Heart left ventricle (tissue), 16 donors: ENCODE results near the gene CELF5. TPM values are rescaled to one million over a fixed set of nuclear protein-coding genes. Genes with fewer than 3 reads are reported as not detected.

Source experiments
- ATAC-seq, 4 donors: fragments of 200-7000 bp; cut with Tn5 transposase; one replicate each; pipeline ENCODE4 v1.9.1; 2020 to 2022; ENCODE audit warnings: moderate library complexity in 4 of 4, mild to moderate bottlenecking in 3 of 4, moderate number of reproducible peaks in 1 of 4
- DNase-seq, 5 donors: peaks; one replicate each; pipeline ENCODE4 v3.0.0-alpha.2; 2020
- H3K27ac ChIP-seq, 12 donors: fragments of 200-600 bp; sonication (generic) in 4 of 12; one replicate each; pipeline versions ENCODE4 v1.5.0 to v1.8.0; 2016 to 2022; ENCODE audit warnings: mild to moderate bottlenecking in 2 of 12
- H3K27me3 ChIP-seq, 9 donors: fragments of 200-600 bp; sonication (generic) in 2 of 9; one replicate each; pipeline versions ENCODE4 v1.5.1 to v1.8.0; 2016 to 2022; ENCODE audit warnings: mild to moderate bottlenecking in 3 of 9
- H3K36me3 ChIP-seq, 9 donors: fragments of 200-600 bp; sonication (generic) in 2 of 9; one replicate each; pipeline versions ENCODE4 v1.5.0 to v1.8.0; 2018 to 2022; ENCODE audit warnings: mild to moderate bottlenecking in 2 of 9
- H3K4me1 ChIP-seq, 12 donors: fragments of 200-600 bp; sonication (generic) in 4 of 12; one replicate each; pipeline versions ENCODE4 v1.5.0 to v1.8.0; 2016 to 2022; ENCODE audit warnings: mild to moderate bottlenecking in 3 of 12
- H3K4me3 ChIP-seq, 12 donors: fragments of 200-600 bp; sonication (generic) in 4 of 12; one replicate each; pipeline versions ENCODE4 v1.5.0 to v1.8.0; 2017 to 2022; ENCODE audit warnings: mild to moderate bottlenecking in 9 of 12, moderate library complexity in 4 of 12
- H3K9me3 ChIP-seq, 12 donors: fragments of 200-600 bp; sonication (generic) in 4 of 12; one replicate each; pipeline versions ENCODE4 v1.5.0 to v1.8.0; 2016 to 2022; ENCODE audit warnings: mild to moderate bottlenecking in 1 of 12
- POLR2A ChIP-seq, 2 donors: fragments of 450-650 bp; IDR thresholded peaks; one replicate each; pipeline ENCODE4 v1.6.1; 2017; ENCODE audit warnings: antibody characterized with exemption in 2 of 2, mild to moderate bottlenecking in 2 of 2, moderate library complexity in 2 of 2
- WGBS, 4 donors: extraction: QIAGEN DNeasy Blood & Tissue Kit in 2 of 4; methylation state at CpG; one replicate each; pipeline versions ENCODE4 v1.1.5 to v1.1.7; 2013 to 2018; 5-methylcytosine and 5-hydroxymethylcytosine counted together
- intact Hi-C, 10 donors: fragments of 100-400 bp; cut with DNase I; formaldehyde crosslinking; loops; one replicate each; pipeline versions ENCODE4 v1.11.1 to v1.14.2; 2022
- polyA plus RNA-seq, 2 donors: library from polyadenylated mRNA; stranded (reverse); fragments of 200-250 nt; gene quantifications; one replicate each; pipeline ENCODE4 v1.2.3, GENCODE V29; 2013
- total RNA-seq, 9 donors: library from RNA; depleted of rRNA in 2 of 9; stranded (reverse); fragments of >200 nt in 2 of 9; fragmentation: NEBNext Ultra II Directional in 3 of 9; extraction: Animal tissue kit (Norgen Biotek cat#: 25700) in 3 of 9; gene quantifications; one replicate each; pipeline versions ENCODE4 v1.1.0 to v1.2.4, GENCODE V29; 2016 to 2023
- TF ChIP-seq, protein P1 (sequence below), 12 donors: fragments of 200-600 bp; sonication (generic) in 4 of 12; IDR thresholded peaks; one replicate each; pipeline versions ENCODE4 v1.5.0 to v1.8.0; 2018 to 2022; ENCODE audit warnings: antibody characterized with exemption in 12 of 12, mild to moderate bottlenecking in 5 of 12
- donor health status: ischemic (EF 13 %, LVEDD 7.1; RV severe dilation, severe dysfunction).
- donor health status: healthy with polysubstance abuse.
- donor health status: DM: no; HTN: yes; CAD: no.
- donor health status: DM: no; HTN: no; CAD: no.
- donor health status: ischemic (EF 25% LVEDD 6.9; RV normal size, moderate dysfunction).
- donor health status: ischemic (EF 25% LVEDD 5.7; RV mildly dilated, moderate dysfunction).
- donor health status: healthy.
- donor health status: DM: yes; HTN: yes; CAD: no.
- donor health status: ischemic (EF 35%, LVEDD 5.7; RV mildly dilated, moderate dysfunction).
- donor health status: nonischemic (EF 11% LVEDD 7.7; RV severe dilation, severe dysfunction).
- donor health status: DM: yes; HTN: yes; CAD: no.
- donor health status: PGD.
- donor health status: ischemic (EF 29% LVEDD 5.4; RV normal size, mild dysfunction).
- donor health status: nonischemic (EF 23%, LVEDD 6.1; RV moderate dilation, normal function).

CELF5 gene
- total and polyA plus RNA-seq, 11 donors: not detected

DNA sequence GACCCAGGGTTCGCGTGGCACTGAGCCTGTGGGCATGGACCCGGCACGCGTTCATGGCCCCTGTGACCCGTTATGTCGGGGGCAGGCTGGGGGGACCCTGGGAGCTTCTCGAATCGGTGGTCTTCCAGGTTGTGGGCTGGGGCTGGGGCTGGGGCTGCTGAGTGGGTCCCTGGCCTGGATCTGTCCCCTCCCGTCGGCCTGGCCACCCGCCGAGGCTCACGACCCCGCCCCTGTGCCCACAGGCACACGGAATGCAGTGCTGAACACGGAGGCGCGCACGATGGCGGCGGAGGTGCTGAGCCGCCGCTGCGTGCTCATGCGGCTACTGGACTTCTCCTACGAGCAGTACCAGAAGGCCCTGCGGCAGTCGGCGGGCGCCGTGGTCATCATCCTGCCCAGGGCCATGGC, 32.2 kb upstream of the CELF5 start:
- 88 to 97% (median 97%) methylated on average over 5 to 32 of the region's 32 CpGs for WGBS, 4 donors
- intact Hi-C loops: no loop called here
- no peak overlapping the region for H3K27ac ChIP-seq
- no peak for TF ChIP-seq POLR2A (IDR thresholded peaks at IDR 0.05)
- TF ChIP-seq, protein P1, sequence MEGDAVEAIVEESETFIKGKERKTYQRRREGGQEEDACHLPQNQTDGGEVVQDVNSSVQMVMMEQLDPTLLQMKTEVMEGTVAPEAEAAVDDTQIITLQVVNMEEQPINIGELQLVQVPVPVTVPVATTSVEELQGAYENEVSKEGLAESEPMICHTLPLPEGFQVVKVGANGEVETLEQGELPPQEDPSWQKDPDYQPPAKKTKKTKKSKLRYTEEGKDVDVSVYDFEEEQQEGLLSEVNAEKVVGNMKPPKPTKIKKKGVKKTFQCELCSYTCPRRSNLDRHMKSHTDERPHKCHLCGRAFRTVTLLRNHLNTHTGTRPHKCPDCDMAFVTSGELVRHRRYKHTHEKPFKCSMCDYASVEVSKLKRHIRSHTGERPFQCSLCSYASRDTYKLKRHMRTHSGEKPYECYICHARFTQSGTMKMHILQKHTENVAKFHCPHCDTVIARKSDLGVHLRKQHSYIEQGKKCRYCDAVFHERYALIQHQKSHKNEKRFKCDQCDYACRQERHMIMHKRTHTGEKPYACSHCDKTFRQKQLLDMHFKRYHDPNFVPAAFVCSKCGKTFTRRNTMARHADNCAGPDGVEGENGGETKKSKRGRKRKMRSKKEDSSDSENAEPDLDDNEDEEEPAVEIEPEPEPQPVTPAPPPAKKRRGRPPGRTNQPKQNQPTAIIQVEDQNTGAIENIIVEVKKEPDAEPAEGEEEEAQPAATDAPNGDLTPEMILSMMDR (IDR thresholded peaks at IDR 0.05): no peak
- no peaks in the 10 kb centered on the region for H3K27me3 ChIP-seq
- H3K4me3 ChIP-seq: no peak overlapping the region
- ATAC-seq: no peak
- peaks cover 0 to 27% (median 0%) of the 10 kb centered on the region in 9 donors for H3K36me3 ChIP-seq
- peaks cover 0 to 20% (median 5%) of the 10 kb centered on the region in 12 donors for H3K4me1 ChIP-seq
- DNase-seq: peak in 1 of 5 donors; percentile 16
- no peaks in the 10 kb centered on the region for H3K9me3 ChIP-seq

DNA sequence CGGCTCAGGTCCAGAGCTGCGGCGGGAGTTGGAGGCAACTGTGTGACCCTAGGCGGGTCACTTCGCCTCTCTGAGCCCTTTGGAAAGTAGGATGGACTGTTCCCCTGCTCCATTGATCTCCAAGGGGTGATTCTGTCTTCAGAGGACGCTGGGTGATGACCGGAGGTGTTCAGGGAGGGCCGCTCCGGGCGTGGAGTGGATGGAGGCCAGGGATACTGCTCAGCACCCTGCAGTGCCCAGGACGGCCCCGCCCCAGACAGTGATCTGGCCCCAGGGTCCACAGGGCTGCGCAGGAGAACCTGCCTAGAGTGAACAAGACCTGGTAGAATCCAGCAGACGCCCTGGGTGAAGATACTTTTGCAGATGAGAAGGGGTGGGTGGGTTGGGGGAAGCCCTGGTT, 31.8 kb upstream of the CELF5 start:
- peaks cover 0 to 27% (median 0%) of the 10 kb centered on the region in 9 donors for H3K36me3 ChIP-seq
- 95 to 100% (median 96%) methylated on average over 2 to 14 of the region's 14 CpGs for WGBS, 4 donors
- TF ChIP-seq, protein P1 (IDR thresholded peaks at IDR 0.05): no peak
- no peak for TF ChIP-seq POLR2A (IDR thresholded peaks at IDR 0.05)
- intact Hi-C loops: no loop called here
- peak in 1 of 5 donors; percentile 19 for DNase-seq
- H3K4me3 ChIP-seq: no peak overlapping the region
- no peaks in the 10 kb centered on the region for H3K9me3 ChIP-seq
- ATAC-seq: no peak
- H3K27ac ChIP-seq: no peak overlapping the region
- H3K27me3 ChIP-seq: no peaks in the 10 kb centered on the region
- H3K4me1 ChIP-seq: peaks cover 0 to 16% (median under 1%) of the 10 kb centered on the region in 12 donors

DNA sequence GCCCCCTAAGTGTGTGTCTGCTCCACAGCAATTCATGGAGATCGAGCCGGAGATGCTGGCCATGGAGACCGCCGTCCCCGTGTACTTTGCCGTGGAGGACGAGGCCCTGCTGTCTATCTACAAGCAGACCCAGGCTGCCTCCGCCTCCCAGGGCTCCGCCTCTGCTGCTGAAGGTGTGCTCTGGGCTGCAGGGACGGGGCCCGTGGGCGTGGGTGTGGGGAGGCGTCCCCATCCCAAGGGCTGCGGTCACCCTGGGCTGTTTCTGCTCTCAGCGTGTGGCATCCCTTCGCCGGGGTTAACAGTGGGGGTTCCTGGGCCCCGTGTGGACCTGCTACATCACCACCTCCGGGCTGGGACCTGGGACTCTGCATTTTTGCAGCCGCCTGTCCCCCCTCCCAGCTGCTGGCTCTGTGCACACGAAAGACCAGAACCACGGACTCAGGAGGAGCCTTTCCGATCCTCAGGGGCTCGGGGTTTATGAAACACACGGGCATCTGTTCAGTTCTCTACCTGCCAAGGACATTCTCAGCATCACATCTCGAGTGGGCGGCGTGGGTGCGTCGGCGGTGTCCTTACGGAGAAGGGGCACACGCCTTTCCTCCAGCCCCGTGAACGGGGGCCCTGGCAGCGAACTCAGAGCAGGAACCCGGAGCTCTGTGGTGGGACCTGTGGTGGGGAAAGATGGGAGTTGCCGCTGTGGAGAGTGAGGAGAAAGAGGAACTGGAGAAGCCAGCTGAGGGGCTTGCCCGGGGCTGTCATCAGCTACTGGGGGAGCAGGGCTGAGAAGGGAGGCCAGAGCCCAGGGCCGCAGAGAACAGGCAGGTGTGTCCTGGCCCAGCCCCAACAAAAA, 31.0 kb upstream of the CELF5 start:
- ATAC-seq (no peak), DNase-seq (peak in 1 of 5 donors; percentile 23)
- no peak overlapping the region for H3K4me3 ChIP-seq
- 85 to 92% (median 90%) methylated on average over 30 to 40 of the region's 40 CpGs for WGBS, 4 donors
- H3K27me3 ChIP-seq: no peaks in the 10 kb centered on the region
- peaks cover 0 to 27% (median 0%) of the 10 kb centered on the region in 9 donors for H3K36me3 ChIP-seq
- intact Hi-C loops: no loop called here
- TF ChIP-seq, protein P1 (IDR thresholded peaks at IDR 0.05): no peak
- TF ChIP-seq POLR2A (IDR thresholded peaks at IDR 0.05): no peak
- peaks cover 0 to 8% (median 0%) of the 10 kb centered on the region in 12 donors for H3K4me1 ChIP-seq
- no peak overlapping the region for H3K27ac ChIP-seq
- H3K9me3 ChIP-seq: no peaks in the 10 kb centered on the region
